HG02642 (cell line): ENCODE data around the gene SEC14L2.

Source experiments
- ATAC-seq: cut with Tn5 transposase; IDR thresholded peaks from one replicate; pipeline ENCODE4 v1.9.1; 2021; ENCODE audit warnings: mild to moderate bottlenecking; ENCODE audit not compliant: unreplicated experiment, poor library complexity

SEC14L2 gene

GRCh38 chr22:30373331-30374325, 23.2 kb upstream of the SEC14L2 start:
- no peak for ATAC-seq

GRCh38 chr22:30375312-30375849, 21.4 kb upstream of the SEC14L2 start:
- no peak for ATAC-seq

GRCh38 chr22:30380011-30380410, 16.8 kb upstream of the SEC14L2 start:
- no peak for ATAC-seq

GRCh38 chr22:30381264-30381663, 15.6 kb upstream of the SEC14L2 start:
- no peak for ATAC-seq

GRCh38 chr22:30382340-30382739, 14.5 kb upstream of the SEC14L2 start:
- ATAC-seq = no peak

- ATAC-seq = no peak
Observed at GRCh38 chr22:30383061-30383460, 13.8 kb upstream of the SEC14L2 start.

GRCh38 chr22:30385942-30386341, 10.9 kb upstream of the SEC14L2 start:
- no peak for ATAC-seq

GRCh38 chr22:30386608-30386959, 10.2 kb upstream of the SEC14L2 start:
- ATAC-seq = no peak

GRCh38 chr22:30386960-30387827, 9.6 kb upstream of the SEC14L2 start, which contains the start of gene RNF215:
RNF215 (minus strand) TSS chr22:30387411; CDS start chr22:30387313, 98 bp downstream.
- ATAC-seq = peak; percentile 81

GRCh38 chr22:30390974-30391691, 5.7 kb upstream of the SEC14L2 start:
- ATAC-seq = no peak

GRCh38 chr22:30392661-30393321, 4.0 kb upstream of the SEC14L2 start:
- no peak for ATAC-seq

GRCh38 chr22:30393322-30393680, 3.5 kb upstream of the SEC14L2 start:
- no peak for ATAC-seq

GRCh38 chr22:30393885-30394284, 2.9 kb upstream of the SEC14L2 start:
- ATAC-seq = no peak

- no peak for ATAC-seq
Observed at GRCh38 chr22:30397656-30398635, 1.1 kb downstream of the SEC14L2 start.

GRCh38 chr22:30398685-30399680, 2.2 kb downstream of the SEC14L2 start:
- ATAC-seq = no peak

GRCh38 chr22:30399718-30400117, 2.9 kb downstream of the SEC14L2 start:
- no peak for ATAC-seq

- no peak for ATAC-seq
Observed at GRCh38 chr22:30400159-30400558, 3.3 kb downstream of the SEC14L2 start.
